ENCODE measurements around the gene GNPTAB. TPM values are rescaled to one million over a fixed set of nuclear protein-coding genes. Genes with fewer than 3 reads are reported as not detected.

The GNPTAB gene
- total RNA-seq (2022), result 11.5 and 14.8 TPM in 2 replicates
- percentile 54 among the genes with signal in this experiment for Bru-seq, nascent RNA
- BruChase-seq, experiment 1, labeled RNA remaining after a 6-hour chase, result percentile 63 among the genes with signal in this experiment
- percentile 54 among the genes with signal in this experiment for BruChase-seq, experiment 2, labeled RNA remaining after a 2-hour chase
- long read RNA-seq, full-length matches to known transcripts, result 7 of 15 reads
- long read RNA-seq, partial matches to known transcripts, result 4 of 15 reads
- long read RNA-seq, other reads (novel, unspliced or antisense), result 4 of 15 reads

DNA sequence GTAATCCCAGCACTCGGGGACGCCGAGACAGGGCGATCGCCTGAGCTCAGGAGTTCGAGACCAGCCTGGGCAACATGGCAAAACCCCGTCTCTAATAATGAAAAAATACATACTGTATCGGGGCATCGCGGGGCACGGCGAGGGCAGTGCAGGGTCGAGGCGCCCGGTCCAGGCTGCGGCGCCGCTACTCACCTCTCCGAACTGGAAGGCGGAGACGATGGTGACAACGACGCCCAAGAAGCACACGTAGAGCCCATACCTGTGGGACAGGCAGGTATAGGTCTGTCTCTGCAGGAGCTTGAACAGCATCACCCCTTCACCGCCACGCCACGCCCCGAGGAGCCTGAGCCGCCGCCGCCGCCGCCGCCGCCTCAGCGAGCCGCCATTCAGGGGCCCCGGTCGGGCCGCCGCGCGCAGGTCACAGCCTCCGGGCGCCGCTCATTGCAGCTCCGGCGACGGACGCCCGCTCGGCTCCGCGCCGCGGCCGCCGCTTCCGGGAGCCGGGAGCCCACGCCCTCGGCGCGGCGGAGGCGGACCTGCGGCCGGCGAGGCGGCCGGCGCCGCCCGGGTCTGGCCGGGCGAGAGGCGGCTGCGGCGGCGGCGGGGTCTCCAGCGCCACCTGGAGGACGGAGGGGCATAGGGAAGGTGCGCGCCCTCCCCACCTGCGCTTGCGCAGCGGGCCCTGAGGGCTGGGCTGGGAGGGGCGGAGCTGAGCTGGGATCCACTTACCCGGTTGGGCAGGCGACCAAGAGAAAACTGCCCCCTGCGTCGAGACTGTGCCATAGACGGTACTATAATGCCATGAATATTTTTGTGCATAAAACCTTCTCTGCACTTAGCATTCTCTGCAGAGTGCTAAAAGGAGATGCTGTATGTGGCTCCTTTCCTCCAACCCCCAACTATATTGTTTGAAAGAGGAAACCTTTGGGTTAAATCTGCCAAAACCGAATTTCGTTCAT lies at the start of gene GNPTAB:
GNPTAB (minus strand) TSS at position 593 of the 959 bp plus-strand sequence; CDS start at position 309, 284 bp downstream.
- peak within 1 kb of the TSS; percentile 84 for H3K4me3 Mint-ChIP-seq (ENCODE audit: unreplicated experiment)

DNA sequence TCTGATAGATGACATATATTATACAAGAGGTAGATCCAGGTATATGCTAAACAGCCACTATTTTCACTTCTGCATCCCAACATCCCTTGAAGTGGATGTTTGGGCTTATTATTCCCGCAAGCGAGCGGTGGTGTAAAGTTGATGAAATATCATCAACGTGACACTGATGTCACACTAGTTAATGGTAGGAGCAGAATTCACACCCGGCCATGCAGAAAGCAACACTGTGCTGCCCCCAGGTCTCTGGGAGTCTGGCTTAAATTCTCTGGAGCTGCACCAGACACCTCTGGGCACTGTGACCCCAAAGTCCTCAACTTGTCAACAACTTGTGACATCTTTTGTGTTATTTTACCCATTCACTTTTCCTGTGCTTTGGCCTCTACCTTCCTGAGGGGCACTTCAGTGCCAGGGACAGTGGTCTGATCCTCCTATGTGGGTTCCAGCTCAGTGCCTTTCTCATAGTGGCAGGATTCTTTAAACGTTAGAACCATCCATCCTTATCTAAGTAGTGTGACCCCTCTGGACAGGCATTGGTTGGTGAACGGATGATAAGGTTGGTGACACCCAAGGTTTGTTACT lies 47.6 kb upstream of the GNPTAB start:
- H3K36me3 Mint-ChIP-seq (ENCODE audit: insufficient read depth, unreplicated experiment), result no peaks in the 10 kb centered on the region
- intact Hi-C loops (cut with micrococcal nuclease), result no loop called here
- H3K27me3 Mint-ChIP-seq (ENCODE audit: insufficient read depth, unreplicated experiment), result no peaks in the 10 kb centered on the region
- BruUV-seq (replicated peaks), result TSS peak; percentile 52
- no peak for DNase-seq (ENCODE audit: unreplicated experiment)
- H3K4me1 Mint-ChIP-seq (ENCODE audit: insufficient read depth, unreplicated experiment), result peaks cover 10% of the 10 kb centered on the region
- POLR2A ChIA-PET, result interaction anchor here (1.2 to 2.6 kb wide), 6 partner anchors 13 to 471 kb away, joined by 3 to 16 read pairs (median 11); partner anchors contain the start of gene ARL1
- H3K9me3 Mint-ChIP-seq (ENCODE audit: unreplicated experiment), result no peaks in the 10 kb centered on the region
- TF ChIP-seq, protein P1, sequence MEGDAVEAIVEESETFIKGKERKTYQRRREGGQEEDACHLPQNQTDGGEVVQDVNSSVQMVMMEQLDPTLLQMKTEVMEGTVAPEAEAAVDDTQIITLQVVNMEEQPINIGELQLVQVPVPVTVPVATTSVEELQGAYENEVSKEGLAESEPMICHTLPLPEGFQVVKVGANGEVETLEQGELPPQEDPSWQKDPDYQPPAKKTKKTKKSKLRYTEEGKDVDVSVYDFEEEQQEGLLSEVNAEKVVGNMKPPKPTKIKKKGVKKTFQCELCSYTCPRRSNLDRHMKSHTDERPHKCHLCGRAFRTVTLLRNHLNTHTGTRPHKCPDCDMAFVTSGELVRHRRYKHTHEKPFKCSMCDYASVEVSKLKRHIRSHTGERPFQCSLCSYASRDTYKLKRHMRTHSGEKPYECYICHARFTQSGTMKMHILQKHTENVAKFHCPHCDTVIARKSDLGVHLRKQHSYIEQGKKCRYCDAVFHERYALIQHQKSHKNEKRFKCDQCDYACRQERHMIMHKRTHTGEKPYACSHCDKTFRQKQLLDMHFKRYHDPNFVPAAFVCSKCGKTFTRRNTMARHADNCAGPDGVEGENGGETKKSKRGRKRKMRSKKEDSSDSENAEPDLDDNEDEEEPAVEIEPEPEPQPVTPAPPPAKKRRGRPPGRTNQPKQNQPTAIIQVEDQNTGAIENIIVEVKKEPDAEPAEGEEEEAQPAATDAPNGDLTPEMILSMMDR (IDR thresholded peaks at IDR 0.05; ENCODE audit: unreplicated experiment), result no peak
- CTCF ChIA-PET, result interaction anchor here (0.6 to 1.1 kb wide), 4 partner anchors 16 to 1973 kb away, joined by 3 read pairs; no protein-coding TSS in a partner anchor
- peak overlapping the region; percentile 82 for H3K4me3 Mint-ChIP-seq (ENCODE audit: unreplicated experiment)
- peak overlapping the region; percentile 85 for H3K27ac Mint-ChIP-seq (ENCODE audit: low read depth, unreplicated experiment)

More for the DNA sequence above, at the start of gene GNPTAB:
- Mint-ChIP-seq H3K4me1 (ENCODE audit: insufficient read depth, unreplicated experiment) (peaks cover 11% of the 10 kb centered on the region), H3K36me3 (ENCODE audit: insufficient read depth, unreplicated experiment) (no peaks in the 10 kb centered on the region), H3K27me3 (ENCODE audit: insufficient read depth, unreplicated experiment) (no peaks in the 10 kb centered on the region), H3K27ac (ENCODE audit: low read depth, unreplicated experiment) (peak within 1 kb of the TSS; percentile 70), H3K9me3 (ENCODE audit: unreplicated experiment) (no peaks in the 10 kb centered on the region)
- ChIA-PET CTCF (interaction anchor here (0.6 to 6.9 kb wide), 41 partner anchors 7 to 788 kb away, joined by 3 to 71 read pairs (median 5); partner anchors contain the start of gene ARL1), POLR2A (interaction anchor here (0.6 to 2.3 kb wide), 18 partner anchors 9 to 423 kb away, joined by 3 to 20 read pairs (median 4); partner anchors contain the start of genes ARL1 and DRAM1)
- TF ChIP-seq, protein P1 (IDR thresholded peaks at IDR 0.05; ENCODE audit: unreplicated experiment), result peak; percentile 65
- DNase-seq (ENCODE audit: unreplicated experiment), result peak; percentile 94
- BruUV-seq (replicated peaks), result no TSS peak
- intact Hi-C loops (cut with micrococcal nuclease), result loop anchor here (1.0 to 2.0 kb wide), 3 partner anchors 38 to 416 kb away; no protein-coding TSS in a partner anchor

DNA sequence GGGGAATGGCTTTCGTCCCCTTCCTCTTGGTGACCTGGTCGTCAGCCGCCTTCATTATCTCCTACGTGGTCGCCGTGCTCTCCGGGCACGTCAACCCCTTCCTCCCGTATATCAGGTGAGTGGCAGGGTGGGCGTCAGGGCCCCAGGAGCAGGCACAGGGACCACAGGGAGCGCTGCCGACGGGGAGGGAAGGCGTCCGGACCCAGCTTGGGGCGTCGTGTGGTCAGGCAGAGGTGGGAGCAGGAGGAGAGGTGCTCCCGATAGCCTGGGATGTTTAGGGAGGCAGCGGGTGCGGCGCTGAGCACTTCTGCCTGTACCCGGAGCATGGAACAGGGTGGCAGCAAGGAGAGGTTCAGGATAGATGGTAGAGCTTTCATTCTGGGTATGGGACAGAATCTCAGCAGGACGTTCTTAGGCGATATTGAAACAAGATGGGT lies 47.1 kb upstream of the GNPTAB start:
- ChIA-PET CTCF (interaction anchor here (0.6 to 1.1 kb wide), 3 partner anchors 17 to 604 kb away, joined by 3 read pairs; no protein-coding TSS in a partner anchor), POLR2A (interaction anchor here (0.7 to 2.6 kb wide), 13 partner anchors 14 to 472 kb away, joined by 3 to 16 read pairs (median 5); partner anchors contain the start of genes ARL1 and GNPTAB)
- TF ChIP-seq, protein P1 (IDR thresholded peaks at IDR 0.05; ENCODE audit: unreplicated experiment), result no peak
- no peaks in the 10 kb centered on the region for H3K36me3 Mint-ChIP-seq (ENCODE audit: insufficient read depth, unreplicated experiment)
- DNase-seq (ENCODE audit: unreplicated experiment), result peak; percentile 42
- intact Hi-C loops (cut with micrococcal nuclease), result no loop called here
- no TSS peak for BruUV-seq (replicated peaks)
- H3K9me3 Mint-ChIP-seq (ENCODE audit: unreplicated experiment), result no peaks in the 10 kb centered on the region
- peaks cover 10% of the 10 kb centered on the region for H3K4me1 Mint-ChIP-seq (ENCODE audit: insufficient read depth, unreplicated experiment)
- H3K4me3 Mint-ChIP-seq (ENCODE audit: unreplicated experiment), result peak overlapping the region; percentile 82
- peak overlapping the region; percentile 85 for H3K27ac Mint-ChIP-seq (ENCODE audit: low read depth, unreplicated experiment)
- H3K27me3 Mint-ChIP-seq (ENCODE audit: insufficient read depth, unreplicated experiment), result no peaks in the 10 kb centered on the region
